IMR-90 (cell line): ENCODE data around the gene SF3A2.

Experiments used
- BHLHE40 ChIP-seq: fragments of 150-350 bp; IDR thresholded peaks from 2 replicates; pipeline ENCODE4 v1.6.1; 2016; ENCODE audit warnings: mild to moderate bottlenecking, low read depth, low read length
- CEBPB ChIP-seq: IDR thresholded peaks from 2 replicates; pipeline ENCODE4 v1.6.1; 2012; ENCODE audit warnings: low read depth, low read length, improper control_type of control experiment
- CHD1 ChIP-seq: IDR thresholded peaks from 2 replicates; pipeline ENCODE4 v1.6.1; 2012; ENCODE audit warnings: low read depth, low read length, improper control_type of control experiment
- CTCF ChIP-seq: conservative IDR thresholded peaks from 2 replicates; pipeline ENCODE4 v1.5.1; 2012; ENCODE audit warnings: mild to moderate bottlenecking, low read depth, low read length, improper control_type of control experiment
- MAZ ChIP-seq: IDR thresholded peaks from 2 replicates; pipeline ENCODE4 v1.6.1; 2012; ENCODE audit warnings: low read depth, mild to moderate bottlenecking, low read length, improper control_type of control experiment, moderate library complexity, borderline replicate concordance
- MXI1 ChIP-seq: IDR thresholded peaks from 2 replicates; pipeline ENCODE4 v1.6.1; 2012; ENCODE audit warnings: low read depth, mild to moderate bottlenecking, low read length, moderate library complexity, borderline replicate concordance
- POLR2A ChIP-seq: IDR thresholded peaks from 2 replicates; pipeline ENCODE4 v1.6.1; 2012; ENCODE audit warnings: mild to moderate bottlenecking, low read depth, low read length
- RAD21 ChIP-seq: IDR thresholded peaks from 2 replicates; pipeline ENCODE4 v1.6.1; 2012; ENCODE audit warnings: low read length, improper control_type of control experiment
- RCOR1 ChIP-seq: IDR thresholded peaks from 2 replicates; pipeline ENCODE4 v1.6.1; 2012; ENCODE audit warnings: mild to moderate bottlenecking, low read length, improper control_type of control experiment; ENCODE audit not compliant: insufficient replicate concordance
- RFX5 ChIP-seq: IDR thresholded peaks from 2 replicates; pipeline ENCODE4 v1.8.0; 2012; ENCODE audit warnings: low read depth, mild to moderate bottlenecking, low read length, moderate library complexity
- USF2 ChIP-seq: fragments of 150-350 bp; IDR thresholded peaks from 2 replicates; pipeline ENCODE4 v1.6.1; 2017; ENCODE audit warnings: mild to moderate bottlenecking, antibody characterized with exemption, low read length, low read depth

- no peak for TF ChIP-seq CTCF
- no peak for TF ChIP-seq POLR2A
- TF ChIP-seq USF2: no peak
- no peak for TF ChIP-seq MAZ
- no peak for TF ChIP-seq RFX5
- TF ChIP-seq BHLHE40: no peak
- no peak for TF ChIP-seq CHD1
- no peak for TF ChIP-seq RAD21
- no peak for TF ChIP-seq CEBPB
- TF ChIP-seq RCOR1: no peak
- TF ChIP-seq MXI1: no peak
These were observed 10.3 kb downstream of the SF3A2 start for GRCh38 chr19:2246801-2247361.
